ENCODE measurements around the gene TAF4B.

The TAF4B gene

DNA sequence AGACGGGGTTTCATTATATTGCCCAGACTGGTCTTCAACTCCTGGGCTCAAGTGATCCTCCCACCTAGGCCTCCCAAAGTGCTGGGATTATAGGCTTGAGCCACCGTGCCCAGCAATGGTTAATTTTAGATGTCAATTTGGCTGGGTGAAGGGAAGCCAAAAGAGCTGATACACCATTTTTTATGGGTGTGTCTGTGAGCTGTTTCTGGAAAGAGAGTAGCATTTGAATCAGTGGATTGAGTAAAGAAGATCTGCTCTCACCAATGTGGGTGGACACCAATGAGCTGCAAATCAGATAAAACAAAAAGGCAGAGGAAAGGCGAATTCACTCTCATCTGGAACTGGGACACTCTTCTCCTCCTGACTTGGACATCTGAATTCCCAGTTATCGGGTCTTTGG lies 16.1 kb upstream of the TAF4B start:
- H4K91ac ChIP-seq (ENCODE audit: low read length) = no peak overlapping the region
- no peak overlapping the region for H3K4me2 ChIP-seq (ENCODE audit: low read length, poor library complexity, severe bottlenecking)
- DNase-seq = no peak
- H2BK12ac ChIP-seq (ENCODE audit: low read length in 2 of 2) = no peak overlapping the region
- no peak overlapping the region for H3K23ac ChIP-seq (ENCODE audit: low read length in 2 of 2)
- no peaks in the 10 kb centered on the region for H3K4me1 ChIP-seq (ENCODE audit: control insufficient read depth, insufficient read depth, low read depth, low read length)
- no peak overlapping the region for H3K4me3 ChIP-seq (ENCODE audit: insufficient read depth in 1 of 2, low read depth in 1 of 2, low read length in 2 of 2)
- no peak overlapping the region for H3K27ac ChIP-seq (ENCODE audit: low read length, poor library complexity, severe bottlenecking)
- H2BK120ac ChIP-seq (ENCODE audit: low read depth, low read length) = no peak overlapping the region
- no peak overlapping the region for H3K9ac ChIP-seq (ENCODE audit: low read length)
- no peak overlapping the region for H4K8ac ChIP-seq (ENCODE audit: low read length)
- no peaks in the 10 kb centered on the region for H3K79me1 ChIP-seq (replicated peaks; ENCODE audit: low read length, poor library complexity, severe bottlenecking)
- no peak overlapping the region for H3K14ac ChIP-seq (ENCODE audit: low read length in 2 of 2)
- H3K36me3 ChIP-seq (ENCODE audit: control insufficient read depth in 1 of 2, insufficient read depth in 2 of 2, low read depth in 1 of 2, low read length in 2 of 2) = no peaks in the 10 kb centered on the region
- H3K4ac ChIP-seq (ENCODE audit: low read depth in 1 of 2, low read length in 2 of 2) = no peak overlapping the region
- H3K27me3 ChIP-seq (ENCODE audit: control insufficient read depth in 1 of 2, insufficient read depth in 1 of 2, low read length in 2 of 2) = no peaks in the 10 kb centered on the region
- H2AK5ac ChIP-seq (ENCODE audit: low read length, severe bottlenecking) = no peak overlapping the region
- no peak overlapping the region for H2BK5ac ChIP-seq (ENCODE audit: low read depth, low read length, poor library complexity, severe bottlenecking)
- no peak overlapping the region for H2BK15ac ChIP-seq (ENCODE audit: low read depth, poor library complexity, severe bottlenecking)
- no peaks in the 10 kb centered on the region for H3K9me3 ChIP-seq (ENCODE audit: control insufficient read depth, low read length)
- H2AFZ ChIP-seq (ENCODE audit: low read depth, low read length) = no peak overlapping the region
- no peak overlapping the region for H3K18ac ChIP-seq (ENCODE audit: low read depth in 1 of 2, low read length in 2 of 2)
- WGBS = 85% methylated on average over 4 of the region's 4 CpGs

DNA sequence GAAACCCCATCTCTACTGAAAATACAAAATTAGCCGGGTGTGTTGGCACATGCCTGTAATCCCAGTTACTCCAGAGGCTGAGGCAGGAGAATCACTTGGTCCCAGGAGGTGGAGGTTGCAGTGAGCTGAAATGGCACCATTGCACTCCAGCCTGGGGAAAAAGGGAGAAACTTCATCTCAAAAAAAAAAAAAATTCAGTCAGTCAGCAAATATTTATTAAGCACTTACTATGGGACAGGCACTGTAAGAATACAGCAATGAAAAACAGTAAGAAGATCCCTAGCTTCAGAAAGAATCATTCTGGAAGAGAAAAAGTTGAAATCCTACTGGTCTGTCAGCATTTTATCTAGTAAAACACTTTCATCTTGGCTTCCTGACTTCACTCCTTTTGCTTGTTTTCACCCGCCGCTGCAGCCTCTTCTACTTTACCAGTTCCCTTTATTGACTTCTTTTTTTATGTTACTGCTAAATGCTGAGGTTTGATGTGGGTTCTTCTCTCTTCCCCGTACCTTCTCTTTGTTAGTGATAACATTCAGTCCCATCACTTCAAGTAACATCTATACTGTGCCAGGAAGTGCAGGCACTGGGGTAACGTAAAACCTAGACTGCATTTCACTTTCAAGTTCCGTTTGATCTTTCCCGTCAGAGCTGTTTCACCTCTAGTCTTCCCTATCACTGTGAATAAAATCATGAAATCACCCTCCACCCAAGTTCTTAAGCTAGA lies 10.8 kb upstream of the TAF4B start:
- no peak overlapping the region for H3K4me2 ChIP-seq (ENCODE audit: low read length, poor library complexity, severe bottlenecking)
- H3K4ac ChIP-seq (ENCODE audit: low read depth in 1 of 2, low read length in 2 of 2) = no peak overlapping the region
- H3K4me1 ChIP-seq (ENCODE audit: control insufficient read depth, insufficient read depth, low read depth, low read length) = no peaks in the 10 kb centered on the region
- H2BK12ac ChIP-seq (ENCODE audit: low read length in 2 of 2) = no peak overlapping the region
- DNase-seq = no peak
- 79% methylated on average over 4 of the region's 7 CpGs for WGBS
- no peaks in the 10 kb centered on the region for H3K79me1 ChIP-seq (replicated peaks; ENCODE audit: low read length, poor library complexity, severe bottlenecking)
- H3K23ac ChIP-seq (ENCODE audit: low read length in 2 of 2) = no peak overlapping the region
- H4K91ac ChIP-seq (ENCODE audit: low read length) = no peak overlapping the region
- H2BK120ac ChIP-seq (ENCODE audit: low read depth, low read length) = no peak overlapping the region
- H3K27me3 ChIP-seq (ENCODE audit: control insufficient read depth in 1 of 2, insufficient read depth in 1 of 2, low read length in 2 of 2) = no peaks in the 10 kb centered on the region
- H3K4me3 ChIP-seq (ENCODE audit: insufficient read depth in 1 of 2, low read depth in 1 of 2, low read length in 2 of 2) = no peak overlapping the region
- H3K36me3 ChIP-seq (ENCODE audit: control insufficient read depth in 1 of 2, insufficient read depth in 2 of 2, low read depth in 1 of 2, low read length in 2 of 2) = no peaks in the 10 kb centered on the region
- no peak overlapping the region for H2AK5ac ChIP-seq (ENCODE audit: low read length, severe bottlenecking)
- no peak overlapping the region for H3K18ac ChIP-seq (ENCODE audit: low read depth in 1 of 2, low read length in 2 of 2)
- no peaks in the 10 kb centered on the region for H3K9me3 ChIP-seq (ENCODE audit: control insufficient read depth, low read length)
- no peak overlapping the region for H2BK5ac ChIP-seq (ENCODE audit: low read depth, low read length, poor library complexity, severe bottlenecking)
- H3K9ac ChIP-seq (ENCODE audit: low read length) = no peak overlapping the region
- no peak overlapping the region for H2AFZ ChIP-seq (ENCODE audit: low read depth, low read length)
- H2BK15ac ChIP-seq (ENCODE audit: low read depth, poor library complexity, severe bottlenecking) = no peak overlapping the region
- no peak overlapping the region for H3K27ac ChIP-seq (ENCODE audit: low read length, poor library complexity, severe bottlenecking)
- H4K8ac ChIP-seq (ENCODE audit: low read length) = no peak overlapping the region
- no peak overlapping the region for H3K14ac ChIP-seq (ENCODE audit: low read length in 2 of 2)

DNA sequence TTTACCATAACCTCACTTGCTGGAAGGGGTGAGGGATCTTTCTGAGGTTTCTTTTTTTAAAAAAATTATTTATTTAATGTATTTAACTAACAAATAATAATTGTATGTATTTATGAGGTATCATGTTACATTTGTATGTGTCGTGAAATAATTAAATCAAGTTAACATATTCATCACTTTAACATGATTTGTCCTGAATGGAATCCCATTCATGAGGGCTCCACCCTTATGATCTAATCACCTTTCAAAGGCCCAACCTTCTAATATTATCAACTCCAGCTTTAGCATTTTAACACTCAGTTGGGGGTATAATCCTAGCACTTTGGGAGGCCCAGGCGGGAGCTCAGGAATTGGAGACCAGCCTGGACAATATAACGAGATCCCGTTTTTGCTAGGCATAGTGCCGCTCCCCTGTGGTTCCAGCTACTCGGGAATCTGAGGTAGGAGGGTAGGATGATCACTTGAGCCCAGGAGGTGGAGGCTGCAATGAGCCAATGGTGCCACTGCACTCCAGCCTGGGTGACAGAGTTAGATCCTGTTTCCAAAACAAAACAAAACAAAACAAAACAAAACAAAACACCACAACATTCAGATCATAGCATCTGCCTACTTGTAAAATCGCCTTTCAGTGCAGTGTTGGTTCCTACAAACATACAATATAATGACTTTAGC lies 1.1 kb upstream of the TAF4B start:
- no peak overlapping the region for H2AFZ ChIP-seq (ENCODE audit: low read depth, low read length)
- no peak overlapping the region for H3K14ac ChIP-seq (ENCODE audit: low read length in 2 of 2)
- H3K27ac ChIP-seq (ENCODE audit: low read length, poor library complexity, severe bottlenecking) = no peak overlapping the region
- no peak overlapping the region for H4K91ac ChIP-seq (ENCODE audit: low read length)
- no peak overlapping the region for H3K23ac ChIP-seq (ENCODE audit: low read length in 2 of 2)
- no peak overlapping the region for H3K18ac ChIP-seq (ENCODE audit: low read depth in 1 of 2, low read length in 2 of 2)
- peaks cover 7% of the 10 kb centered on the region for H3K79me1 ChIP-seq (replicated peaks; ENCODE audit: low read length, poor library complexity, severe bottlenecking)
- DNase-seq = no peak
- no peak overlapping the region for H2BK15ac ChIP-seq (ENCODE audit: low read depth, poor library complexity, severe bottlenecking)
- no peak overlapping the region for H3K4me3 ChIP-seq (ENCODE audit: insufficient read depth in 1 of 2, low read depth in 1 of 2, low read length in 2 of 2)
- no peaks in the 10 kb centered on the region for H3K36me3 ChIP-seq (ENCODE audit: control insufficient read depth in 1 of 2, insufficient read depth in 2 of 2, low read depth in 1 of 2, low read length in 2 of 2)
- 86% methylated on average over 7 of the region's 7 CpGs for WGBS
- H3K9me3 ChIP-seq (ENCODE audit: control insufficient read depth, low read length) = no peaks in the 10 kb centered on the region
- H3K4ac ChIP-seq (ENCODE audit: low read depth in 1 of 2, low read length in 2 of 2) = no peak overlapping the region
- no peak overlapping the region for H2BK5ac ChIP-seq (ENCODE audit: low read depth, low read length, poor library complexity, severe bottlenecking)
- no peak overlapping the region for H2AK5ac ChIP-seq (ENCODE audit: low read length, severe bottlenecking)
- H2BK120ac ChIP-seq (ENCODE audit: low read depth, low read length) = no peak overlapping the region
- H3K9ac ChIP-seq (ENCODE audit: low read length) = peak overlapping the region; percentile 96
- H4K8ac ChIP-seq (ENCODE audit: low read length) = no peak overlapping the region
- H3K4me2 ChIP-seq (ENCODE audit: low read length, poor library complexity, severe bottlenecking) = no peak overlapping the region
- peaks cover 0 to 6% of the 10 kb centered on the region in 2 experiments for H3K27me3 ChIP-seq (ENCODE audit: control insufficient read depth in 1 of 2, insufficient read depth in 1 of 2, low read length in 2 of 2)
- H3K4me1 ChIP-seq (ENCODE audit: control insufficient read depth, insufficient read depth, low read depth, low read length) = peaks cover 5% of the 10 kb centered on the region
- H2BK12ac ChIP-seq (ENCODE audit: low read length in 2 of 2) = no peak overlapping the region

DNA sequence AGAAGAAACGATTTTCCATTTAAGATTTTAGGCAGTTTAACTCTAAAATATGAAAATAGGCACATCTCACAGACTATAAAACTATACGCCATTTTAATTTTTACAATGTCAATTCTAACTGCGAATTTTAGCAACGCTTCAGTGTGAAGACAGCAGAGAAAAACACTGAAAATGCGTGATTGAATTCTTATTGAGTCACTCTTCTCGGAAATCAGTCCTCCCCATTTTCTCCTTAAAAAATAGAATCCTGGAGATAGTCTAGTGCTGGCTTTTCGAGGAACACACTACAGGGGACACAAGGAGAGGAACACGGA lies 373 bp upstream of the TAF4B start:
- Histone ChIP-seq H3K4me3 (ENCODE audit: insufficient read depth in 1 of 2, low read depth in 1 of 2, low read length in 2 of 2) (peak overlapping the region; percentile 91 to 96), H4K91ac (ENCODE audit: low read length) (no peak overlapping the region), H3K14ac (ENCODE audit: low read length in 2 of 2) (no peak overlapping the region), H3K4me1 (ENCODE audit: control insufficient read depth, insufficient read depth, low read depth, low read length) (peaks cover 5% of the 10 kb centered on the region), H2BK120ac (ENCODE audit: low read depth, low read length) (no peak overlapping the region), H3K79me1 (replicated peaks; ENCODE audit: low read length, poor library complexity, severe bottlenecking) (peaks cover 7% of the 10 kb centered on the region), H2BK5ac (ENCODE audit: low read depth, low read length, poor library complexity, severe bottlenecking) (no peak overlapping the region), H3K36me3 (ENCODE audit: control insufficient read depth in 1 of 2, insufficient read depth in 2 of 2, low read depth in 1 of 2, low read length in 2 of 2) (no peaks in the 10 kb centered on the region), H4K8ac (ENCODE audit: low read length) (no peak overlapping the region), H3K18ac (ENCODE audit: low read depth in 1 of 2, low read length in 2 of 2) (peak overlapping the region in 1 of 2 experiments; percentile 34), H3K4ac (ENCODE audit: low read depth in 1 of 2, low read length in 2 of 2) (no peak overlapping the region), H2AFZ (ENCODE audit: low read depth, low read length) (no peak overlapping the region), H3K27me3 (ENCODE audit: control insufficient read depth in 1 of 2, insufficient read depth in 1 of 2, low read length in 2 of 2) (peaks cover 0 to 2% of the 10 kb centered on the region in 2 experiments), H3K9me3 (ENCODE audit: control insufficient read depth, low read length) (no peaks in the 10 kb centered on the region), H2BK12ac (ENCODE audit: low read length in 2 of 2) (no peak overlapping the region), H3K23ac (ENCODE audit: low read length in 2 of 2) (no peak overlapping the region), H2AK5ac (ENCODE audit: low read length, severe bottlenecking) (no peak overlapping the region), H3K9ac (ENCODE audit: low read length) (peak overlapping the region; percentile 96), H3K27ac (ENCODE audit: low read length, poor library complexity, severe bottlenecking) (no peak overlapping the region), H2BK15ac (ENCODE audit: low read depth, poor library complexity, severe bottlenecking) (no peak overlapping the region), H3K4me2 (ENCODE audit: low read length, poor library complexity, severe bottlenecking) (peak overlapping the region; percentile 100)
- WGBS = 51% methylated on average over 7 of the region's 8 CpGs
- DNase-seq = no peak
